Body of pancreas (tissue), 4 donors: Measurements from ENCODE around the gene MRTFB.

Experiments used
- POLR2A ChIP-seq, 3 donors: fragments of 450-650 bp; IDR thresholded peaks; one replicate each; pipeline ENCODE4 v1.6.1; 2016; ENCODE audit warnings: antibody characterized with exemption in 3 of 3, mild to moderate bottlenecking in 2 of 3
- TF ChIP-seq, protein P1 (sequence below), 7 experiments: fragments of 450-650 bp in 4 of 7; fragments of 200-600 bp in 3 of 7; sonication (generic) in 3 of 7; IDR thresholded peaks; one replicate each; pipeline ENCODE4 v1.5.1; 2016 to 2019; ENCODE audit warnings: antibody characterized with exemption in 7 of 7

GRCh38 chr16:14232106-14232864, 161.2 kb downstream of the MRTFB start:
- TF ChIP-seq, protein P1, sequence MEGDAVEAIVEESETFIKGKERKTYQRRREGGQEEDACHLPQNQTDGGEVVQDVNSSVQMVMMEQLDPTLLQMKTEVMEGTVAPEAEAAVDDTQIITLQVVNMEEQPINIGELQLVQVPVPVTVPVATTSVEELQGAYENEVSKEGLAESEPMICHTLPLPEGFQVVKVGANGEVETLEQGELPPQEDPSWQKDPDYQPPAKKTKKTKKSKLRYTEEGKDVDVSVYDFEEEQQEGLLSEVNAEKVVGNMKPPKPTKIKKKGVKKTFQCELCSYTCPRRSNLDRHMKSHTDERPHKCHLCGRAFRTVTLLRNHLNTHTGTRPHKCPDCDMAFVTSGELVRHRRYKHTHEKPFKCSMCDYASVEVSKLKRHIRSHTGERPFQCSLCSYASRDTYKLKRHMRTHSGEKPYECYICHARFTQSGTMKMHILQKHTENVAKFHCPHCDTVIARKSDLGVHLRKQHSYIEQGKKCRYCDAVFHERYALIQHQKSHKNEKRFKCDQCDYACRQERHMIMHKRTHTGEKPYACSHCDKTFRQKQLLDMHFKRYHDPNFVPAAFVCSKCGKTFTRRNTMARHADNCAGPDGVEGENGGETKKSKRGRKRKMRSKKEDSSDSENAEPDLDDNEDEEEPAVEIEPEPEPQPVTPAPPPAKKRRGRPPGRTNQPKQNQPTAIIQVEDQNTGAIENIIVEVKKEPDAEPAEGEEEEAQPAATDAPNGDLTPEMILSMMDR (IDR thresholded peaks at IDR 0.05) = no peak
- TF ChIP-seq POLR2A (IDR thresholded peaks at IDR 0.05) = no peak
